ENCODE measurements around the gene ABCC2.
"Not testable (repeated sequence)": the region's sequence is repeated elsewhere in the genome, so short reads cannot be mapped to it uniquely, and the experiment has no call there.

The ABCC2 gene

GRCh38 chr10:99832439-99832838 lies 50.0 kb downstream of the ABCC2 start:
- DNase-seq (ENCODE audit: extremely low read depth, insufficient read length), result no peak

GRCh38 chr10:99834410-99834809 lies 52.0 kb downstream of the ABCC2 start:
- Histone ChIP-seq H3K27me3 (replicated peaks; ENCODE audit: control insufficient read depth, insufficient read depth, low read length) (no peaks in the 10 kb centered on the region), H3K4me3 (replicated peaks; ENCODE audit: low read depth, low read length) (no peak overlapping the region), H3K36me3 (ENCODE audit: control insufficient read depth, insufficient read depth, low read length) (no peaks in the 10 kb centered on the region)
- TF ChIP-seq CTCF (IDR thresholded peaks at IDR 0.05; ENCODE audit: insufficient read depth, low read length, poor library complexity, severe bottlenecking), result no peak
- no peak for DNase-seq (ENCODE audit: extremely low read depth, insufficient read length)

More at GRCh38 chr10:99832439-99832838, 50.0 kb downstream of the ABCC2 start:
- no peak for TF ChIP-seq CTCF (IDR thresholded peaks at IDR 0.05; ENCODE audit: insufficient read depth, low read length, poor library complexity, severe bottlenecking)
- Histone ChIP-seq H3K36me3 (ENCODE audit: control insufficient read depth, insufficient read depth, low read length) (no peaks in the 10 kb centered on the region), H3K27me3 (replicated peaks; ENCODE audit: control insufficient read depth, insufficient read depth, low read length) (no peaks in the 10 kb centered on the region), H3K4me3 (replicated peaks; ENCODE audit: low read depth, low read length) (no peak overlapping the region)

DNA sequence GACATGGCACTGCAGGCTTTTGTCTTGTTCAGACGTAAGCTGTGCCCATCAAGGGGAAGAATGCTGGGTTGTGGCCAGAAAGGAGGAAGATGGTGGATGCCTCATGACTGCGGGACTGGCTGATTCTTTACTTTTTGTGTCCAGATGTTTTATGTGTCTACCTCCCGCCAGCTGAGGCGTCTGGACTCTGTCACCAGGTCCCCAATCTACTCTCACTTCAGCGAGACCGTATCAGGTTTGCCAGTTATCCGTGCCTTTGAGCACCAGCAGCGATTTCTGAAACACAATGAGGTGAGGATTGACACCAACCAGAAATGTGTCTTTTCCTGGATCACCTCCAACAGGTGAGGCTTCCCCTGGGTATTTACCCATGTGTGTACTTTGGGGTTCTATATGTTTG lies 53.5 kb downstream of the ABCC2 start:
- Histone ChIP-seq H3K36me3 (ENCODE audit: control insufficient read depth, insufficient read depth, low read length) (no peaks in the 10 kb centered on the region), H3K4me3 (replicated peaks; ENCODE audit: low read depth, low read length) (no peak overlapping the region), H3K27me3 (replicated peaks; ENCODE audit: control insufficient read depth, insufficient read depth, low read length) (no peaks in the 10 kb centered on the region)
- DNase-seq (ENCODE audit: extremely low read depth, insufficient read length), result no peak
- TF ChIP-seq CTCF (IDR thresholded peaks at IDR 0.05; ENCODE audit: insufficient read depth, low read length, poor library complexity, severe bottlenecking), result no peak

DNA sequence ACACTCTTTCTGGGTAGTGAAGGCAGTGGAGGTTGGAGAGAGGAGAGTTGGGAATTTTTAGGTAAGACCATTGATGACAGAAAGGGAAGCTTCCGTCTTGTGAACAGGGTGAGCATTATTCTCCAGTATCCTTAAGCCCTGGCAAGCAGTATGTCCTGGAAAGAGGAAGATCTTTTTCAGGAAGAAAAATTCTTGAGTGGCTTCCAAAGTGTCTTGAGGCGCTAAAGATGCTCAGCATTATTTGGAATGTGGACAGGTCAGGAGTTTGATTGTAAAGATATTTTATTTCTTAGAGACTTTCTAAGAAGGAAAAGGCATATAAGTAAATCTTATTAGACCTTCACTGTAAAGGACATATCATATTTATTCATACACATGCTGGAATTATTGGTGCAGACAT lies 54.3 kb downstream of the ABCC2 start:
- no peaks in the 10 kb centered on the region for H3K36me3 ChIP-seq (ENCODE audit: control insufficient read depth, insufficient read depth, low read length)
- H3K4me3 ChIP-seq (replicated peaks; ENCODE audit: low read depth, low read length), result no peak overlapping the region
- DNase-seq (ENCODE audit: extremely low read depth, insufficient read length), result no peak
- no peaks in the 10 kb centered on the region for H3K27me3 ChIP-seq (replicated peaks; ENCODE audit: control insufficient read depth, insufficient read depth, low read length)
- TF ChIP-seq CTCF (IDR thresholded peaks at IDR 0.05; ENCODE audit: insufficient read depth, low read length, poor library complexity, severe bottlenecking), result no peak

DNA sequence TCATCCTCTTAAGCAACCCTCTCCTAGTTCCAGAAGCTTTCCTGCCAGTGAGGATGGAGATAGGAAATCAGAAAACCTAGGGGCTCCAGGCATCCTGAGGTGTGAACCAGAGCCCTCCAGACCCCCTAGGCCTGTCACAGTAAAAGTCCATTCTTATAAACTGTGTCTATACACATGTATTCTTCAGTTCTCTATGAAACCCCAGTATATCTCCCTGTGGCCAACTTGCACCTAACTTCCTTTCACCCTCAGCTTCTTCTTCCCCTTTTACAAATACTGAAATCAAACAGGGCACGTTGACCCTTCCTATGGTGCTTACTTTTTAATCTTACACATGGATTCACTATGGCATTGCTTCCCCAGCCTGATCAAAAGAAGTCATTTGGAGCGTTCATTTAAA lies 58.4 kb downstream of the ABCC2 start:
- H3K27me3 ChIP-seq (replicated peaks; ENCODE audit: control insufficient read depth, insufficient read depth, low read length); H3K36me3 ChIP-seq (ENCODE audit: control insufficient read depth, insufficient read depth, low read length); DNase-seq (ENCODE audit: extremely low read depth, insufficient read length); H3K4me3 ChIP-seq (replicated peaks; ENCODE audit: low read depth, low read length): not testable (repeated sequence)

- H3K27me3 ChIP-seq (replicated peaks; ENCODE audit: control insufficient read depth, insufficient read depth, low read length), result no peaks in the 10 kb centered on the region
- no peak for TF ChIP-seq CTCF (IDR thresholded peaks at IDR 0.05; ENCODE audit: insufficient read depth, low read length, poor library complexity, severe bottlenecking)
- DNase-seq (ENCODE audit: extremely low read depth, insufficient read length), result no peak
- H3K36me3 ChIP-seq (ENCODE audit: control insufficient read depth, insufficient read depth, low read length), result no peaks in the 10 kb centered on the region
- no peak overlapping the region for H3K4me3 ChIP-seq (replicated peaks; ENCODE audit: low read depth, low read length)
Measured at GRCh38 chr10:99841746-99842145, 59.3 kb downstream of the ABCC2 start.

Data from GM06990 (cell line).